GM23338 (cell line): ENCODE results near the gene SMG9. TPM values are rescaled to one million over a fixed set of nuclear protein-coding genes. Genes with fewer than 3 reads are reported as not detected.

ENCODE experiments used
- ATAC-seq: fragments of 200-7000 bp; cut with Tn5 transposase; 3 replicates; pipeline ENCODE4 v1.9.1; 2020
- DNase-seq: peaks from one replicate; pipeline ENCODE4 v3.0.0-alpha.2; 2015; ENCODE audit warnings: low spot score
- H2AFZ ChIP-seq: fragments of 200-600 bp; sonication (generic); 2 replicates; pipeline ENCODE4 v1.8.0; 2016; ENCODE audit warnings: antibody characterized with exemption, mild to moderate bottlenecking, moderate library complexity
- H3F3A ChIP-seq: fragments of 200-600 bp; sonication (generic); replicated peaks from 2 replicates; pipeline ENCODE4 v1.8.0; 2017; ENCODE audit warnings: antibody characterized with exemption, mixed run types, low read depth
- H3K27ac ChIP-seq: fragments of 200-600 bp; sonication (generic); 2 replicates; pipeline ENCODE4 v1.6.1; 2016; ENCODE audit warnings: low read depth
- H3K27me3 ChIP-seq: fragments of 200-600 bp; sonication (generic); 2 replicates; pipeline ENCODE4 v1.8.0; 2016; ENCODE audit warnings: mild to moderate bottlenecking, mixed run types, moderate library complexity; ENCODE audit not compliant: insufficient read depth
- H3K36me3 ChIP-seq: fragments of 200-600 bp; sonication (generic); 2 replicates; pipeline ENCODE4 v1.8.0; 2016; ENCODE audit warnings: mild to moderate bottlenecking; ENCODE audit not compliant: insufficient read depth
- H3K4me1 ChIP-seq: fragments of 200-600 bp; sonication (generic); 2 replicates; pipeline ENCODE4 v1.8.0; 2016; ENCODE audit warnings: mild to moderate bottlenecking, moderate library complexity; ENCODE audit not compliant: insufficient read depth
- H3K4me2 ChIP-seq: fragments of 200-600 bp; sonication (generic); 2 replicates; pipeline ENCODE4 v1.7.1; 2017; ENCODE audit warnings: mixed run types
- H3K4me3 ChIP-seq: fragments of 200-600 bp; sonication (generic); 2 replicates; pipeline ENCODE4 v1.6.1; 2016; ENCODE audit warnings: mixed run types
- H3K79me2 ChIP-seq: fragments of 200-600 bp; sonication (generic); replicated peaks from 2 replicates; pipeline ENCODE4 v1.8.0; 2017; ENCODE audit warnings: mild to moderate bottlenecking; ENCODE audit not compliant: insufficient read depth
- H3K9me2 ChIP-seq: fragments of 200-600 bp; sonication (generic); 2 replicates; pipeline ENCODE4 v1.8.0; 2017; ENCODE audit not compliant: insufficient read depth
- H4K20me1 ChIP-seq: fragments of 200-600 bp; sonication (generic); replicated peaks from 2 replicates; pipeline ENCODE4 v1.8.0; 2017; ENCODE audit warnings: mild to moderate bottlenecking; ENCODE audit not compliant: insufficient read depth
- H3K27ac Mint-ChIP-seq: 2 replicates; pipeline ENCODE4 v1.8.0; 2020; ENCODE audit warnings: inconsistent platforms, mild to moderate bottlenecking, moderate library complexity, mixed read lengths
- H3K27me3 Mint-ChIP-seq: 3 replicates; pipeline ENCODE4 v1.8.0; 2022; ENCODE audit warnings: low read depth, mild to moderate bottlenecking, moderate library complexity, mixed read lengths, inconsistent platforms; ENCODE audit not compliant: insufficient read depth, poor library complexity
- H3K36me3 Mint-ChIP-seq: 3 replicates; pipeline ENCODE4 v1.8.0; 2021; ENCODE audit warnings: low read depth, mild to moderate bottlenecking, inconsistent platforms, moderate library complexity, mixed read lengths
- H3K4me1 Mint-ChIP-seq: 3 replicates; pipeline ENCODE4 v1.8.0; 2020; ENCODE audit warnings: mild to moderate bottlenecking, inconsistent platforms, mixed read lengths
- H3K4me3 Mint-ChIP-seq: 3 replicates; pipeline ENCODE4 v1.8.0; 2021; ENCODE audit warnings: moderate library complexity, mild to moderate bottlenecking, inconsistent platforms, mixed read lengths
- H3K9me3 Mint-ChIP-seq: 3 replicates; pipeline ENCODE4 v1.8.0; 2020; ENCODE audit warnings: moderate library complexity, mild to moderate bottlenecking, inconsistent platforms, mixed read lengths
- JUNB ChIP-seq: IDR thresholded peaks from one replicate; pipeline ENCODE4 v1.6.1; 2016; ENCODE audit warnings: antibody characterized with exemption; ENCODE audit not compliant: unreplicated experiment
- NANOG ChIP-seq: IDR thresholded peaks from 2 replicates; pipeline ENCODE4 v1.6.1; 2016; ENCODE audit warnings: antibody characterized with exemption, borderline replicate concordance
- STAT1 ChIP-seq: IDR thresholded peaks from one replicate; pipeline ENCODE4 v1.6.1; 2016; ENCODE audit warnings: antibody characterized with exemption; ENCODE audit not compliant: unreplicated experiment
- polyA plus RNA-seq: library from polyadenylated mRNA; unstranded; fragments of >200 nt; fragmentation: Nextera tagmentation; extraction: Ambion mirVana; gene quantifications from 2 replicates; pipeline ENCODE4 v1.2.1, GENCODE V29; 2016
- total RNA-seq: library from RNA; depleted of rRNA; stranded (reverse); fragments of >200 nt; shearing (Covaris generic); gene quantifications from 2 replicates; pipeline ENCODE4 v1.2.3, GENCODE V29; 2014
- TF ChIP-seq, protein P1 (sequence below): fragments of 250-450 bp; sonication (Bioruptor Pico); IDR thresholded peaks from 2 replicates; pipeline ENCODE4 v1.5.0; 2020; ENCODE audit warnings: mild to moderate bottlenecking, moderate library complexity
- TF ChIP-seq, protein P2 (sequence below): IDR thresholded peaks from 2 replicates; pipeline ENCODE4 v1.6.1; 2016; ENCODE audit warnings: antibody characterized with exemption
- TF ChIP-seq, protein P3 (sequence below), 2 experiments: fragments of 200-600 bp in 1 of 2; sonication (generic) in 1 of 2; conservative IDR thresholded peaks; 2 replicates each; pipeline versions ENCODE4 v1.5.1 to v1.6.1; 2016 to 2017; ENCODE audit warnings: antibody characterized with exemption in 2 of 2, low read depth in 2 of 2, mild to moderate bottlenecking in 2 of 2, moderate library complexity in 1 of 2
- TF ChIP-seq, protein P4 (sequence below): IDR thresholded peaks from one replicate; pipeline ENCODE4 v1.6.1; 2018; ENCODE audit warnings: antibody characterized with exemption; ENCODE audit not compliant: unreplicated experiment

Gene SMG9
- total and polyA plus RNA-seq, 2 experiments from 2014 or later = 13.2 to 14.0 TPM

DNA sequence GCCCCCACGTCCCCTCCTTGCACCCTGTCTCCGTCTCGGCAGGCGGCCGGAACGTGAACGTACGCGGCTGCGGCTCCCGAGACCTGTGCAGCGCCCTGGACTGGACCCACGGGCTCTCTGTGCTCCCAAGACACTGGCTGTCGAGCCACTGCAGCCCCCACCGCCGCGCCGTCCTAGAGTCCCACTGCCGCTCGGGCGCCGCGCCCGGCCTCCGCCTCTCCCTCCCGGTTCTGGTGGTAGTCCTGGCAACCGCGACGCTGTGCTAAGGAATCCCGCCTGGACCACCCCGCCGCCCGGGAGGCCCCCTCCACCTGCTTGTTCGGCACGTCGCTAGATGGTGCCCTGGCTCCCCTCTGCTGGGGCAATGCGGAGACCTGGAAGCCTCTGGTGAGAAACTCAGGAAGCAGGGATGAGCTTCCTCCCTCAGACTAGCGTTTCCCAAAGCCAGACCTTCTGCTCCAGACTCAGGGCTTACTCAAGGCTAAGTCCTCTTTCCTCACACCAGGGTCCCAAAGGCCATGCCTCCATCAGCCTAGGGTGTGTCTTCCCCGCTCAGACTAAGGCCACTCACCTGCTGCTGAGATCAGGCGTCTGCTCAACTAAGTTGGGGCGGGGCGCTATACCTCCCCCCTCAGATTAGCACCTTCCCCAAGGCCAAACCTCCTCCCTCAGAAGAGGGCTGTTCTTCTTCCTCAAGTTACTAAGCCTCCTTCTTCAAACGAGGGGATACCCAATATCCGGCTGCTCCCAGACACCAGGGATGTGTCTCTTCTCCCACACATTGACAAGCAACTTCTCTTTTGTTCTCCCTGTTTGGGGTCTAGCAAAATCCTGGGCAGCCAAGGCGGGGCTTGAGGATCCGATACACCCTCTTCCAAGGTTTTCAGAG lies 55.0 kb downstream of the SMG9 start (continued):
- TF ChIP-seq, protein P1, sequence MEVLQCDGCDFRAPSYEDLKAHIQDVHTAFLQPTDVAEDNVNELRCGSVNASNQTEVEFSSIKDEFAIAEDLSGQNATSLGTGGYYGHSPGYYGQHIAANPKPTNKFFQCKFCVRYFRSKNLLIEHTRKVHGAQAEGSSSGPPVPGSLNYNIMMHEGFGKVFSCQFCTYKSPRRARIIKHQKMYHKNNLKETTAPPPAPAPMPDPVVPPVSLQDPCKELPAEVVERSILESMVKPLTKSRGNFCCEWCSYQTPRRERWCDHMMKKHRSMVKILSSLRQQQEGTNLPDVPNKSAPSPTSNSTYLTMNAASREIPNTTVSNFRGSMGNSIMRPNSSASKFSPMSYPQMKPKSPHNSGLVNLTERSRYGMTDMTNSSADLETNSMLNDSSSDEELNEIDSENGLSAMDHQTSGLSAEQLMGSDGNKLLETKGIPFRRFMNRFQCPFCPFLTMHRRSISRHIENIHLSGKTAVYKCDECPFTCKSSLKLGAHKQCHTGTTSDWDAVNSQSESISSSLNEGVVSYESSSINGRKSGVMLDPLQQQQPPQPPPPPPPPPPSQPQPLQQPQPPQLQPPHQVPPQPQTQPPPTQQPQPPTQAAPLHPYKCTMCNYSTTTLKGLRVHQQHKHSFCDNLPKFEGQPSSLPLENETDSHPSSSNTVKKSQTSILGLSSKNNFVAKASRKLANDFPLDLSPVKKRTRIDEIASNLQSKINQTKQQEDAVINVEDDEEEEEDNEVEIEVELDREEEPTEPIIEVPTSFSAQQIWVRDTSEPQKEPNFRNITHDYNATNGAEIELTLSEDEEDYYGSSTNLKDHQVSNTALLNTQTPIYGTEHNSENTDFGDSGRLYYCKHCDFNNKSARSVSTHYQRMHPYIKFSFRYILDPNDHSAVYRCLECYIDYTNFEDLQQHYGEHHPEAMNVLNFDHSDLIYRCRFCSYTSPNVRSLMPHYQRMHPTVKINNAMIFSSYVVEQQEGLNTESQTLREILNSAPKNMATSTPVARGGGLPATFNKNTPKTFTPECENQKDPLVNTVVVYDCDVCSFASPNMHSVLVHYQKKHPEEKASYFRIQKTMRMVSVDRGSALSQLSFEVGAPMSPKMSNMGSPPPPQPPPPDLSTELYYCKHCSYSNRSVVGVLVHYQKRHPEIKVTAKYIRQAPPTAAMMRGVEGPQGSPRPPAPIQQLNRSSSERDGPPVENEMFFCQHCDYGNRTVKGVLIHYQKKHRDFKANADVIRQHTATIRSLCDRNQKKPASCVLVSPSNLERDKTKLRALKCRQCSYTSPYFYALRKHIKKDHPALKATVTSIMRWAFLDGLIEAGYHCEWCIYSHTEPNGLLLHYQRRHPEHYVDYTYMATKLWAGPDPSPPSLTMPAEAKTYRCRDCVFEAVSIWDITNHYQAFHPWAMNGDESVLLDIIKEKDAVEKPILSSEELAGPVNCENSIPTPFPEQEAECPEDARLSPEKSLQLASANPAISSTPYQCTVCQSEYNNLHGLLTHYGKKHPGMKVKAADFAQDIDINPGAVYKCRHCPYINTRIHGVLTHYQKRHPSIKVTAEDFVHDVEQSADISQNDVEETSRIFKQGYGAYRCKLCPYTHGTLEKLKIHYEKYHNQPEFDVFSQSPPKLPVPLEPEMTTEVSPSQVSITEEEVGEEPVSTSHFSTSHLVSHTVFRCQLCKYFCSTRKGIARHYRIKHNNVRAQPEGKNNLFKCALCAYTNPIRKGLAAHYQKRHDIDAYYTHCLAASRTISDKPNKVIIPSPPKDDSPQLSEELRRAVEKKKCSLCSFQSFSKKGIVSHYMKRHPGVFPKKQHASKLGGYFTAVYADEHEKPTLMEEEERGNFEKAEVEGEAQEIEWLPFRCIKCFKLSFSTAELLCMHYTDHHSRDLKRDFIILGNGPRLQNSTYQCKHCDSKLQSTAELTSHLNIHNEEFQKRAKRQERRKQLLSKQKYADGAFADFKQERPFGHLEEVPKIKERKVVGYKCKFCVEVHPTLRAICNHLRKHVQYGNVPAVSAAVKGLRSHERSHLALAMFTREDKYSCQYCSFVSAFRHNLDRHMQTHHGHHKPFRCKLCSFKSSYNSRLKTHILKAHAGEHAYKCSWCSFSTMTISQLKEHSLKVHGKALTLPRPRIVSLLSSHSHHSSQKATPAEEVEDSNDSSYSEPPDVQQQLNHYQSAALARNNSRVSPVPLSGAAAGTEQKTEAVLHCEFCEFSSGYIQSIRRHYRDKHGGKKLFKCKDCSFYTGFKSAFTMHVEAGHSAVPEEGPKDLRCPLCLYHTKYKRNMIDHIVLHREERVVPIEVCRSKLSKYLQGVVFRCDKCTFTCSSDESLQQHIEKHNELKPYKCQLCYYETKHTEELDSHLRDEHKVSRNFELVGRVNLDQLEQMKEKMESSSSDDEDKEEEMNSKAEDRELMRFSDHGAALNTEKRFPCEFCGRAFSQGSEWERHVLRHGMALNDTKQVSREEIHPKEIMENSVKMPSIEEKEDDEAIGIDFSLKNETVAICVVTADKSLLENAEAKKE = no peak
- TF ChIP-seq, protein P2, sequence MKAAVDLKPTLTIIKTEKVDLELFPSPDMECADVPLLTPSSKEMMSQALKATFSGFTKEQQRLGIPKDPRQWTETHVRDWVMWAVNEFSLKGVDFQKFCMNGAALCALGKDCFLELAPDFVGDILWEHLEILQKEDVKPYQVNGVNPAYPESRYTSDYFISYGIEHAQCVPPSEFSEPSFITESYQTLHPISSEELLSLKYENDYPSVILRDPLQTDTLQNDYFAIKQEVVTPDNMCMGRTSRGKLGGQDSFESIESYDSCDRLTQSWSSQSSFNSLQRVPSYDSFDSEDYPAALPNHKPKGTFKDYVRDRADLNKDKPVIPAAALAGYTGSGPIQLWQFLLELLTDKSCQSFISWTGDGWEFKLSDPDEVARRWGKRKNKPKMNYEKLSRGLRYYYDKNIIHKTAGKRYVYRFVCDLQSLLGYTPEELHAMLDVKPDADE = no peak

DNA sequence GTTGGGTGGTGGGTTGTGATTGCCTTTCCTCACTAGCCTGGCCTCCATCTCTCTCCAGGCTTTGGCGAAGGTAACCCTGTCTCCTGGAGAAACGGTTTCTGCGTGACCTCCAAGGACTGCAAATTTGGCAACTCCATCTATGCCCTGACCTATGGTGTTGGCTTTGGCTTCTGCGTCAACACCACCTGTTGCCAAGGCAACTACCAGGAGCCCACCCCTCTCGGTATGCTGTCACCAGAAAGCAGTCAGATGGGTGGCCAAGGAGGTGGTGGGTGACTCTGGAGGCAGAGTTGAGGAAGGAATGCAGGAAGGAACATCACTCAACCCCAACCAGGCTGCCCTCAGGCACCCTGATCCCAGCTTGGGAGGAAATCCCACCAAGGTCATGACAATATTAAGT lies 57.5 kb downstream of the SMG9 start:
- no peak overlapping the region for H3K27ac Mint-ChIP-seq
- Histone ChIP-seq H2AFZ (no peak overlapping the region), H3K27me3 (peaks cover 24% of the 10 kb centered on the region), H3K4me3 (no peak overlapping the region), H3F3A (no peaks in the 10 kb centered on the region), H3K79me2 (no peaks in the 10 kb centered on the region), H3K27ac (no peak overlapping the region), H3K4me2 (no peak overlapping the region), H3K36me3 (no peaks in the 10 kb centered on the region), H3K4me1 (no peaks in the 10 kb centered on the region), H4K20me1 (no peaks in the 10 kb centered on the region; the same call in 1 of the 2 replicates), H3K9me2 (no peaks in the 10 kb centered on the region)
- peaks cover 2% of the 10 kb centered on the region; the same call in 2 of the 3 replicates for H3K9me3 Mint-ChIP-seq
- no peak for ATAC-seq
- peaks cover 21% of the 10 kb centered on the region for H3K27me3 Mint-ChIP-seq
- H3K4me3 Mint-ChIP-seq = no peak overlapping the region
- H3K4me1 Mint-ChIP-seq = peaks cover 6% of the 10 kb centered on the region; the same call in 1 of the 3 replicates
- no peak for DNase-seq
- H3K36me3 Mint-ChIP-seq = no peaks in the 10 kb centered on the region
- TF ChIP-seq JUNB (no peak), NANOG (no peak), STAT1 (no peak)
- TF ChIP-seq, protein P3, sequence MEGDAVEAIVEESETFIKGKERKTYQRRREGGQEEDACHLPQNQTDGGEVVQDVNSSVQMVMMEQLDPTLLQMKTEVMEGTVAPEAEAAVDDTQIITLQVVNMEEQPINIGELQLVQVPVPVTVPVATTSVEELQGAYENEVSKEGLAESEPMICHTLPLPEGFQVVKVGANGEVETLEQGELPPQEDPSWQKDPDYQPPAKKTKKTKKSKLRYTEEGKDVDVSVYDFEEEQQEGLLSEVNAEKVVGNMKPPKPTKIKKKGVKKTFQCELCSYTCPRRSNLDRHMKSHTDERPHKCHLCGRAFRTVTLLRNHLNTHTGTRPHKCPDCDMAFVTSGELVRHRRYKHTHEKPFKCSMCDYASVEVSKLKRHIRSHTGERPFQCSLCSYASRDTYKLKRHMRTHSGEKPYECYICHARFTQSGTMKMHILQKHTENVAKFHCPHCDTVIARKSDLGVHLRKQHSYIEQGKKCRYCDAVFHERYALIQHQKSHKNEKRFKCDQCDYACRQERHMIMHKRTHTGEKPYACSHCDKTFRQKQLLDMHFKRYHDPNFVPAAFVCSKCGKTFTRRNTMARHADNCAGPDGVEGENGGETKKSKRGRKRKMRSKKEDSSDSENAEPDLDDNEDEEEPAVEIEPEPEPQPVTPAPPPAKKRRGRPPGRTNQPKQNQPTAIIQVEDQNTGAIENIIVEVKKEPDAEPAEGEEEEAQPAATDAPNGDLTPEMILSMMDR (conservative IDR thresholded peaks at IDR 0.05; ENCODE audit: low read depth in 2 of 2) = no peak
- TF ChIP-seq, protein P4, sequence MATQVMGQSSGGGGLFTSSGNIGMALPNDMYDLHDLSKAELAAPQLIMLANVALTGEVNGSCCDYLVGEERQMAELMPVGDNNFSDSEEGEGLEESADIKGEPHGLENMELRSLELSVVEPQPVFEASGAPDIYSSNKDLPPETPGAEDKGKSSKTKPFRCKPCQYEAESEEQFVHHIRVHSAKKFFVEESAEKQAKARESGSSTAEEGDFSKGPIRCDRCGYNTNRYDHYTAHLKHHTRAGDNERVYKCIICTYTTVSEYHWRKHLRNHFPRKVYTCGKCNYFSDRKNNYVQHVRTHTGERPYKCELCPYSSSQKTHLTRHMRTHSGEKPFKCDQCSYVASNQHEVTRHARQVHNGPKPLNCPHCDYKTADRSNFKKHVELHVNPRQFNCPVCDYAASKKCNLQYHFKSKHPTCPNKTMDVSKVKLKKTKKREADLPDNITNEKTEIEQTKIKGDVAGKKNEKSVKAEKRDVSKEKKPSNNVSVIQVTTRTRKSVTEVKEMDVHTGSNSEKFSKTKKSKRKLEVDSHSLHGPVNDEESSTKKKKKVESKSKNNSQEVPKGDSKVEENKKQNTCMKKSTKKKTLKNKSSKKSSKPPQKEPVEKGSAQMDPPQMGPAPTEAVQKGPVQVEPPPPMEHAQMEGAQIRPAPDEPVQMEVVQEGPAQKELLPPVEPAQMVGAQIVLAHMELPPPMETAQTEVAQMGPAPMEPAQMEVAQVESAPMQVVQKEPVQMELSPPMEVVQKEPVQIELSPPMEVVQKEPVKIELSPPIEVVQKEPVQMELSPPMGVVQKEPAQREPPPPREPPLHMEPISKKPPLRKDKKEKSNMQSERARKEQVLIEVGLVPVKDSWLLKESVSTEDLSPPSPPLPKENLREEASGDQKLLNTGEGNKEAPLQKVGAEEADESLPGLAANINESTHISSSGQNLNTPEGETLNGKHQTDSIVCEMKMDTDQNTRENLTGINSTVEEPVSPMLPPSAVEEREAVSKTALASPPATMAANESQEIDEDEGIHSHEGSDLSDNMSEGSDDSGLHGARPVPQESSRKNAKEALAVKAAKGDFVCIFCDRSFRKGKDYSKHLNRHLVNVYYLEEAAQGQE = no peak
